Colonic mucosa (tissue), 4 donors: ENCODE results near the gene LIN7C. TPM values are rescaled to one million over a fixed set of nuclear protein-coding genes. Genes with fewer than 3 reads are reported as not detected.
A peak's percentile ranks its signal among the peaks of the same experiment; 100 is the strongest.

Experiments used
- DNase-seq: peaks from one replicate; pipeline ENCODE4 v3.0.0-alpha.2; 2020
- H3K27ac ChIP-seq: fragments of 200-600 bp; one replicate; pipeline ENCODE4 v1.8.0; 2021
- H3K27me3 ChIP-seq: fragments of 200-600 bp; one replicate; pipeline ENCODE4 v1.8.0; 2021
- H3K36me3 ChIP-seq: fragments of 200-600 bp; one replicate; pipeline ENCODE4 v1.8.0; 2021
- H3K4me1 ChIP-seq: fragments of 200-600 bp; one replicate; pipeline ENCODE4 v1.8.0; 2021; ENCODE audit warnings: mild to moderate bottlenecking
- H3K4me3 ChIP-seq: fragments of 200-600 bp; one replicate; pipeline ENCODE4 v1.8.0; 2021
- H3K9ac ChIP-seq, 2 donors: one replicate each; pipeline ENCODE4 v1.7.0; 2013; ENCODE audit warnings: control low read depth in 2 of 2, low read depth in 2 of 2, low read length in 2 of 2
- H3K9me3 ChIP-seq: fragments of 200-600 bp; one replicate; pipeline ENCODE4 v1.8.0; 2021
- CTCF ChIP-seq: fragments of 200-600 bp; IDR thresholded peaks from one replicate; pipeline ENCODE4 v1.8.0; 2022; ENCODE audit warnings: antibody characterized with exemption, mild to moderate bottlenecking
- intact Hi-C: fragments of 100-400 bp; cut with DNase I; formaldehyde crosslinking; loops from one replicate; pipeline ENCODE4 v1.14.1; 2022
- total RNA-seq, 2 donors: library from RNA; stranded (reverse); fragmentation: NEBNext Ultra II Directional in 1 of 2; extraction: Animal tissue kit (Norgen Biotek cat#: 25700) in 1 of 2; gene quantifications; one replicate each; pipeline ENCODE4 v1.2.1, GENCODE V29; 2021
- donor health status: healthy.
- donor health status: DM: no; HTN: no; CAD: no.
- donor health status: DM: no; HTN: no; CAD: no.

Gene LIN7C
- total RNA-seq, 2 donors from 2014 or later, result 40.7 to 53.0 TPM

- no peak overlapping the region for H3K9ac ChIP-seq
- no peaks in the 10 kb centered on the region for H3K9me3 ChIP-seq
- DNase-seq, result no peak
- no peak overlapping the region for H3K4me3 ChIP-seq
- H3K36me3 ChIP-seq, result no peaks in the 10 kb centered on the region
- no peak for TF ChIP-seq CTCF
- no peak overlapping the region for H3K27ac ChIP-seq
- H3K27me3 ChIP-seq, result no peaks in the 10 kb centered on the region
- intact Hi-C loops, result loop anchor here (10.0 kb wide), 1 partner anchor 113 kb away; the partner anchor contains the start of gene CCDC34
- no peaks in the 10 kb centered on the region for H3K4me1 ChIP-seq
Observed at GRCh38 chr11:27477831-27478230, 28.7 kb downstream of the LIN7C start.

GRCh38 chr11:27477243-27477642 lies 29.3 kb downstream of the LIN7C start:
- no peaks in the 10 kb centered on the region for H3K4me1 ChIP-seq
- no peak for DNase-seq
- H3K9me3 ChIP-seq, result no peaks in the 10 kb centered on the region
- H3K27ac ChIP-seq, result no peak overlapping the region
- H3K4me3 ChIP-seq, result no peak overlapping the region
- TF ChIP-seq CTCF, result no peak
- no peak overlapping the region for H3K9ac ChIP-seq
- H3K36me3 ChIP-seq, result no peaks in the 10 kb centered on the region
- no peaks in the 10 kb centered on the region for H3K27me3 ChIP-seq
- intact Hi-C loops, result loop anchor here (10.0 kb wide), 1 partner anchor 112 kb away; the partner anchor contains the start of gene CCDC34

- no peak overlapping the region for H3K9ac ChIP-seq
- no peaks in the 10 kb centered on the region for H3K4me1 ChIP-seq
- no peak overlapping the region for H3K27ac ChIP-seq
- H3K4me3 ChIP-seq, result no peak overlapping the region
- no peak for TF ChIP-seq CTCF
- H3K9me3 ChIP-seq, result no peaks in the 10 kb centered on the region
- DNase-seq, result no peak
- H3K27me3 ChIP-seq, result no peaks in the 10 kb centered on the region
- intact Hi-C loops, result loop anchor here (10.0 kb wide), 1 partner anchor 111 kb away; the partner anchor contains the start of gene CCDC34
- H3K36me3 ChIP-seq, result no peaks in the 10 kb centered on the region
Observed at GRCh38 chr11:27475622-27476021, 30.9 kb downstream of the LIN7C start.

- DNase-seq, result no peak
- peak overlapping the region in 1 of 2 donors; percentile 81 for H3K9ac ChIP-seq
Observed at GRCh38 chr11:27473017-27473406, 33.6 kb downstream of the LIN7C start.

GRCh38 chr11:27472398-27473016 lies 34.1 kb downstream of the LIN7C start, which contains the start of gene LGR4:
Gene LGR4, minus strand, starts transcription at chr11:27472790. Its CDS starts 488 bp downstream, at chr11:27472302.
- H3K4me1 ChIP-seq, result no peaks in the 10 kb centered on the region
- intact Hi-C loops, result loop anchor here (10.0 kb wide), 1 partner anchor 108 kb away; the partner anchor contains the start of gene CCDC34

More at GRCh38 chr11:27473017-27473406, 33.6 kb downstream of the LIN7C start:
- no peak for TF ChIP-seq CTCF
- Histone ChIP-seq H3K9me3 (no peaks in the 10 kb centered on the region), H3K4me1 (no peaks in the 10 kb centered on the region), H3K27ac (peak overlapping the region; percentile 49), H3K36me3 (no peaks in the 10 kb centered on the region), H3K27me3 (no peaks in the 10 kb centered on the region), H3K4me3 (peak overlapping the region; percentile 1)
- intact Hi-C loops, result loop anchor here (10.0 kb wide), 1 partner anchor 108 kb away; the partner anchor contains the start of gene CCDC34

More at GRCh38 chr11:27472398-27473016, 34.1 kb downstream of the LIN7C start, which contains the start of gene LGR4:
- Histone ChIP-seq H3K27ac (peak within 1 kb of the TSS; percentile 91), H3K36me3 (no peaks in the 10 kb centered on the region), H3K9ac (peak within 1 kb of the TSS; percentile 96 to 99), H3K9me3 (no peaks in the 10 kb centered on the region), H3K27me3 (no peaks in the 10 kb centered on the region), H3K4me3 (peak within 1 kb of the TSS; percentile 74)
- no peak for TF ChIP-seq CTCF
- peak; percentile 98 for DNase-seq
